Measurements from ENCODE around the gene FOXN4. TPM values are rescaled to one million over a fixed set of nuclear protein-coding genes. Genes with fewer than 3 reads are reported as not detected.

FOXN4 gene, protein sequence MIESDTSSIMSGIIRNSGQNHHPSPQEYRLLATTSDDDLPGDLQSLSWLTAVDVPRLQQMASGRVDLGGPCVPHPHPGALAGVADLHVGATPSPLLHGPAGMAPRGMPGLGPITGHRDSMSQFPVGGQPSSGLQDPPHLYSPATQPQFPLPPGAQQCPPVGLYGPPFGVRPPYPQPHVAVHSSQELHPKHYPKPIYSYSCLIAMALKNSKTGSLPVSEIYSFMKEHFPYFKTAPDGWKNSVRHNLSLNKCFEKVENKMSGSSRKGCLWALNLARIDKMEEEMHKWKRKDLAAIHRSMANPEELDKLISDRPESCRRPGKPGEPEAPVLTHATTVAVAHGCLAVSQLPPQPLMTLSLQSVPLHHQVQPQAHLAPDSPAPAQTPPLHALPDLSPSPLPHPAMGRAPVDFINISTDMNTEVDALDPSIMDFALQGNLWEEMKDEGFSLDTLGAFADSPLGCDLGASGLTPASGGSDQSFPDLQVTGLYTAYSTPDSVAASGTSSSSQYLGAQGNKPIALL
- not detected in 2 replicates for total RNA-seq (2011; cell fraction: chromatin; rRNA removed; ENCODE audit: low replicate concordance)
- total RNA-seq (2011; cell fraction: nucleolus; rRNA removed) = not detected in 2 replicates
- total RNA-seq (2011; cell fraction: nucleoplasm; rRNA removed) = not detected in 2 replicates
- total RNA-seq (2014; rRNA removed) (not detected in 2 replicates), total RNA-seq (2014; rRNA removed; fragmentation: Illumina TruSeq; extraction: Trizol) (not detected in 2 replicates), total RNA-seq (2015; rRNA removed; fragmentation: Illumina TruSeq; extraction: Trizol) (not detected in 2 replicates), total RNA-seq (2021) (not detected in 2 replicates), polyA plus RNA-seq (2011; rRNA removed) (not detected in 2 replicates), polyA plus RNA-seq (2014; fragmentation: Illumina TruSeq; extraction: Trizol) (not detected in 2 replicates), polyA plus RNA-seq (2014; fragmentation: Nextera tagmentation; extraction: Ambion mirVana) (not detected), polyA plus RNA-seq (2014; rRNA removed) (not detected in 2 replicates), polyA minus RNA-seq (2011; rRNA and poly(A)+ RNA removed) (not detected in 2 replicates), Bru-seq, nascent RNA (percentile 6 among the genes with signal in this experiment), BruChase-seq, experiment 1, labeled RNA remaining after a 2-hour chase (percentile 3 among the genes with signal in this experiment), BruChase-seq, experiment 2, labeled RNA remaining after a 6-hour chase (not detected)
- polyA plus RNA-seq (2011; cell fraction: cytosol; rRNA removed) = not detected in 2 replicates
- polyA plus RNA-seq (2011; cell fraction: nucleus; rRNA removed) = not detected in 2 replicates
- polyA plus RNA-seq (2012) = not detected in 2 replicates
- not detected in 2 replicates for polyA minus RNA-seq (2011; cell fraction: cytosol; rRNA and poly(A)+ RNA removed)
- not detected in 2 replicates for polyA minus RNA-seq (2011; cell fraction: nucleus; rRNA and poly(A)+ RNA removed)
- long read RNA-seq, experiment 1 = 0 reads
- long read RNA-seq, experiment 2 = 0 reads
- long read RNA-seq, experiment 3 = 0 reads

DNA sequence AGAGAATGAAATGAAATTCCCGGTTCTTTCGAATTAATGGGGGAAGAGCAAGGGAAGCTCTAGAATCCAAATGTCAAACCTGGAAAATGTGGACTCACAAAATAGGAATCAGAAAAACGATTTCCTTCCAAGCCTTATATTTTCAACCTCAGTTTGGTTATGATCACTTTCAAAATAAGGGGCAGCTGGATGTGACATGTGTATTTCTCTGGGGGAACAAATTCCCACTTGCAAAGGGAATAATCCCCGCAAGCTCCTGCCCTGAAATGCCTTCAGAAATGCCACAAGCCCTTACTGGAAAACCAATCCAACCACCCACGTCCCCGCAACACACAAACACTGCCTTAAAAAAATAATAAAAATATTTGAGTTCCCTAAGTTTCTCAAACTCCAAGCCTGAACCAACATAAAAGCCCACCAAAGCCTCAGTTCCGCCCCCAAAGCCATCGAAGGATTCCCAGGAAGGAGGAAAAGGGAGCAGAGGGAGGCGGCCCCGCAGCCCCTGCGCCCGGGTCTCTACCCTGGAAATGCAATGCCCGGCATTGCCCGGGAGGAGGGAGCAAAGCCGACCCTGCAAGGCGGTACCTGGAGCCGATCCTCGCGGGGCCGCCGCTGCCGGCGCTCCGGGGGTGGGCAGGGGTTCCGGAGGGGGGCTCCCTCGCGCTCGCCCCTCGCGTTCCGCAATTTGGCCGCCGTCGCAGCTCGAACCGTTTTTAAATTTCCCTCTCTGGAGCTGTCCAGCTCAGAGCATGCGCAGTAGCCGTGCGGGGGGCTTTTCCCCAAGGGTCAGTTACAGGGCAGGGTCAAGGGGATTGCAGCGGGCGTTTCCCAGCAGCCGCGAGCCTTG lies at the start of gene FOXN4:
Gene FOXN4 (minus strand): TSS at position 751 of the 847 bp plus-strand sequence. CDS start 963 bp downstream, outside the sequence.
- H3K27ac ChIP-seq (ENCODE audit: extremely low read depth, low read depth, low read length) = no peak within 1 kb of the TSS
- 10% methylated on average over 15 of the region's 43 CpGs for WGBS (ENCODE audit: insufficient coverage, low coverage, missing lambda C conversion rate)
- peak within 1 kb of the TSS; percentile 55 for H2AFZ ChIP-seq (ENCODE audit: low read depth, low read length)

More for the DNA sequence above, at the start of gene FOXN4:
- no peaks in the 10 kb centered on the region for H3K36me3 ChIP-seq (ENCODE audit: control insufficient read depth, insufficient read depth, low read length)
- H3K9me1 ChIP-seq (ENCODE audit: control insufficient read depth, insufficient read depth, low read length) = no peaks in the 10 kb centered on the region
- no peak within 1 kb of the TSS; the same call in 1 of the 2 replicates for H3K4me3 ChIP-seq
- 0 out of 2 replicates have a peak, but pooled peaks cover 4% of the 10 kb centered on the region for H4K20me1 ChIP-seq (replicated peaks; ENCODE audit: control insufficient read depth, insufficient read depth, low read length)
- peak within 1 kb of the TSS; percentile 57 for H3K4me2 ChIP-seq (ENCODE audit: insufficient read depth, low read length)
- ChIA-PET POLR2A (no interaction called here), CTCF (ENCODE audit: low intra/inter-chr PET ratio) (interaction anchor here (0.6 kb wide), 1 partner anchor 25 kb away, joined by 3 read pairs; no protein-coding TSS in a partner anchor)
- no peaks in the 10 kb centered on the region for H3K9me3 ChIP-seq (replicated peaks; ENCODE audit: control insufficient read depth, insufficient read depth, low read depth, low read length)
- intact Hi-C loops (cut with micrococcal nuclease) (no loop called here), in situ Hi-C loops (cut with MboI) (no loop called here)
- peaks cover 49 to 58% of the 10 kb centered on the region in 2 experiments for H3K27me3 ChIP-seq (ENCODE audit: control insufficient read depth in 2 of 2, insufficient read depth in 2 of 2, low read length in 2 of 2)
- DNase-seq (ENCODE audit: extremely low read depth in 1 of 4, low spot score in 3 of 4) = no peak
- TF ChIP-seq CBX8 (IDR thresholded peaks at IDR 0.05; ENCODE audit: borderline replicate concordance, extremely low read depth, low read depth, low read length, poor library complexity, severe bottlenecking) = peak; percentile 97
- TF ChIP-seq ZNF583 (CRISPR knock-in tag; IDR thresholded peaks at IDR 0.05) = no peak
- no peak for TF ChIP-seq ZNF444 (CRISPR knock-in tag; IDR thresholded peaks at IDR 0.05)
- peak; percentile 93 for TF ChIP-seq CBX2 (IDR thresholded peaks at IDR 0.05; ENCODE audit: insufficient read depth, low read length, poor library complexity, severe bottlenecking)
- no peak for TF ChIP-seq CTBP1 (IDR thresholded peaks at IDR 0.05; ENCODE audit: borderline replicate concordance)
- TF ChIP-seq SREBF2 (CRISPR knock-in tag; IDR thresholded peaks at IDR 0.05) = no peak
- H3K9ac ChIP-seq (ENCODE audit: insufficient read depth in 1 of 2, low read depth in 2 of 2, low read length in 2 of 2) = peak within 1 kb of the TSS in 1 of 2 experiments; percentile 70; a peak in 1 of 4 replicates
- no peak for ATAC-seq
- no peaks in the 10 kb centered on the region for H3K79me2 ChIP-seq (ENCODE audit: control insufficient read depth, insufficient read depth, low read length)
- BruUV-seq (replicated peaks) = no TSS peak
- H3K4me1 ChIP-seq (replicated peaks in 1 of 2; ENCODE audit: control insufficient read depth in 2 of 2, insufficient read depth in 2 of 2, low read length in 2 of 2) = peaks cover 5 to 13% of the 10 kb centered on the region in 2 experiments; a peak in 3 of 5 replicates
- FAIRE-seq = no peak
